Dedifferentiated amniotic fluid mesenchymal stem cell (primary cell): ENCODE data around the gene ABHD17C.

ENCODE experiments used
- DNase-seq: peaks from one replicate; pipeline ENCODE4 v3.0.0-alpha.2; 2016; ENCODE audit errors: extremely low spot score

The ABHD17C gene

DNA sequence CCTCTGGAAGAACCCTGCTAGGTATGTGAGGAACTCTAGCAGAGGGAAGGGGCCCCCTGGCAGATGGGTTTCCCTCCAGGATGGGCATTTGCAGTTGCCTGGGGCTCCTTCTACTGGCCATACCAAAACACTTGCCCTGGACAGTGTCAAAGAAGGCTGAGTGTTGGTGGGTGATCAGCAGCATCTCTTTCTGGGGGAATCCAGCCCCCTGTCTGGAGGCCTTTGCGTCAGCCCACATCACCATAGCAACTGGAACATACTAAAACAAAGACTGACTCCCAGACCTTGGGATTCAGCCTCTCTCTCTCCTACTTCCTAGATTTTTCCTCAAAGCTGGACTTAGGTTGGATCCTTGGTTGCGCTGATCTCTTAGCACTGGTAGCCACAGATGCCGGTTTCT, 92.2 kb downstream of the ABHD17C start:
- DNase-seq, result no peak

DNA sequence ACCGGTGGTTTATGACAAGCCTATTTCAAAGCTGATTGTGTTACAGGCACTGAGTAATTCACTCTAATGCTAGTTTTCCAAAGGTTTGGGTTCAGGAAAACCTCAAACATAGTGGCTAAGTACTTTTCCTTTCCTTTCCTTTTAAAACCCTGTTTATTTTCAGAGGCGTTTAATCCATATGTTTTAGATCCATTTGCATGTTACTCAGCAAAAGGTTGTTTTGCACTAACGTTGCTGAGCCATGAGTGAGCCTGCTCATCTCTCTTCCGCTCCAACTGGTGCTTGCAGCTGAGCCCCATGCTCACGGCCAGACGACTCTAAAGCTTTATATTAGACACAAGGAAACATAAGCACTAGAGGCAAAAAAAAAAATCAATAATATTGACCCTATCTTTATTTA, 93.4 kb downstream of the ABHD17C start:
- peak; percentile 41 for DNase-seq

DNA sequence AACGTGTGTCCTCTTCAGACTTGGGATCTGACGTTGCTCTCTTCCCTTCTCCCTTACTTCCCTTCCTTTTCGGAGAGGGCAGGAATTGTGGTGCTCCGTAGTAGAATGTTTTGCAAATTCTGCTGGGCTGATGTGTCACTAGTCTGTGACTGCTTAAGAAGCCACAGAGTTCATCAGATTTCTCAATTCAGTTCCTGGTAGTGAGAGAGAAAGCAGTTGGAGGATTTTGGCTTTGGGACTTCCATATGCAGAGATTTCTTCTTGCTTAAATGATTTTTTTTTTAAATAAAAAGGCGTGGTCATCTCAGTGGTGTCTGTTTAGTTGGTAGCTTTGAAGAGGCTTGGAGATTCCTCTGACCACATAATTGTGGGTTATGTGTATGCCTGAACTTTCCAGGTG, 94.2 kb downstream of the ABHD17C start:
- peak; percentile 34 for DNase-seq

DNA sequence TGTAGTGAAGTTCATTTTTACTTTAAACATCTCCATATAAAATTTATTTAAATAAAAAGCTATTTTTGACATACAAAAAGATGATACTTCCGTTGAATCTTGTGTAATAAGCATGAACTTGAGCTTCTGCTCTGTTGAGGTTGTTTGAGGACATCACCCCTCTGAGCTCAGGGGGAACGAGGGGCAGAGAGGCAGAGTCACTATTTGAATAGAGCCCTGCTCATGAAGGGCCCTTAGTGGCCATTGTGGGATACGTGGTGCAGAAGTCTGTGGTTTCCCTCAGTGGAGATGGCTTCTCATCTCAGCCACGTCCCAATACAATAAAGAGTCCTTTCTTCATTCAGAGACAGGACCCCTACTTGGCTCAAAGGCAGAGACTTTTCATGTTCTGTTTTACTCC, 94.7 kb downstream of the ABHD17C start:
- DNase-seq, result no peak

DNA sequence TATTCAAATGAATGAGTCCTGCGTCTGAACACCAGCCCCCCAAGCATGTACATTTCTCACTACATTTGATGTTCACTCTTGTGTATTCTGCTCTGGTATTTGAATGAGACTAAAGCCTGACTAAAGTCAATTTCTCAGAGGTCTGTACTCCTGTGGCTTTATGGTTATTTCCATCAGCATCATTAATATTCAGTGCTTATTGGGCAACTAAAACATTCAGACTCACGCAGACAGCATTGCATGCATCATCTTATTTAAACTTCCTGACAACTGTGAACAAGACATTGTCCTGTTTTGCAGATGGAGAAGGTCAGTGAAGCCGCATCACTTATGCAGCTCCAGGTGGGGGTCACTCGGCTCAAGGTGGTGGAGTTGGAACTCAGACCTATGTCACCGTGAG, 95.1 kb downstream of the ABHD17C start:
- no peak for DNase-seq

DNA sequence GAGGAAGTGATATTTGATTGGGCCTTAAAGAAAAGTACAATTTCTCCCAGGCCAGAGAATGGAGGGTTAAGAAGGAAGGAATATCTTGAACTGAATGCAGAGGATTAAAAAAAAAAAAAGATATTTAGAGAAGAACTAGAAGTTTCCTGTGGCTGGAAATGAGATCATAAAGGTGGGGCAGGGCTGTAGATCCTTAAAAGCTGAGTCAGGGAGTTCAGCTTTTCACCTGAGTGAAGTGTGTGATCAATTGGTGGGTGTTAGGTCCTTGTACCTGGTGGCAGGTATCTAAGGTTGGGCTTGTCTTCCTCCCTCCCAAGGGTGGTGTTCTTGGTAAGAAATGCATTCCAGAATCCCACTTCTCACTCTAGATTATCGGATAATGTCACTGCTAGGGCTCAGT, 95.9 kb downstream of the ABHD17C start:
- DNase-seq, result no peak

DNA sequence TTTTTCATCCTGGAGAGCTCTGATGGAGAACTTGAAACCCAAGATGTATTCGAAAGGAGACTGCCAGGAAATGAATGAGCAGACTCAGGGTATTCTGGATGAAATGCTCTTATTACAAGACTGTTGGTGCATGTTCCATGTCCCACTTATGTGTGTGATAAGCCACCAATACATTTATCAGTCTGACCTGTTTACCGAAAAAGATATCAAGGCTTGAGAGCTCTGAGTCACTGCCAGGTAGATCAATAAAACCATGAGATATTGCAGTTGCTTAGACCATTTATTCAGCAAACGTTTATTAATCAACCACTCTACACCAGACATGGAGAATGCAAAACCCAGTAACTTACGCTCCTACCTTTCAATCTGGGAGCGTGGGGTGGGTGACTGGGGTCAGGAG, 101.3 kb downstream of the ABHD17C start:
- DNase-seq, result no peak

DNA sequence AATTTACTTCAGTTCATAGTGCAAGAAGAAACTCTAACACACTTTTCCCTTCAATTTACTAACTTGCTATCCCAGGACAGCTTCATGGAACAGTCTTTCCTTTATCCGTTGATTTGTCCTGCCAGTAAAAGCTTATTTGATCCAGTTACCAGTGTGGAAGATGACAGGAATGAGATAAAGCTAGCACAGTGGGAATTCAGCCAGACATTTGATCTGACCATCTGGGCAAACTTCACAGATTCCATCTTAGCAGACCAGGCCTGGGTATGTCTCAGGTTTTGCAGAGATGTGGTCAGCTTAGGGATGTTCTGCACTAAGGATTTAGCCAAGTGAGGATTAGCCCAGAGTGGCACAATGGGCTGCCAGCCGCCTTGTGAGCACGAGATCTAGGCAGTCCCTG, 103.8 kb downstream of the ABHD17C start:
- DNase-seq, result no peak

DNA sequence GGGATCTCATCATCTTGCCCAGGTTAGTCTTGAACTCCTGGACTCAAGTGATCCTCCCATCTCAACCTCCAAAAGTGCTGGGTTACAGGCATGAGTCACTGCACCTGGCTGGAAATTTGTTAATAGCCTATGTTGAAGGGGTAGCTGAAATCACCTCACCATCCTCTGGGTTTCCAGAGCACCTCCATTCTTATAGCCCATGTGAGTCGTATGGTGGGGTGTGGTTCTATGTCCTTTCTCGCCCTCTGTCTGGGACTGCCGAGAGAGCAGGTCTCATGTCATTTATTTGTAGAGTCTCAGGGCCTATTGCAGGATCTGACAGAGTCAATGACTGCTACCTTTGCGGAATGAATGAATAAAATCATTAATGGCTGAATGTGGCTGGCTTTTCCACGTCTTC, 105.0 kb downstream of the ABHD17C start:
- no peak for DNase-seq

DNA sequence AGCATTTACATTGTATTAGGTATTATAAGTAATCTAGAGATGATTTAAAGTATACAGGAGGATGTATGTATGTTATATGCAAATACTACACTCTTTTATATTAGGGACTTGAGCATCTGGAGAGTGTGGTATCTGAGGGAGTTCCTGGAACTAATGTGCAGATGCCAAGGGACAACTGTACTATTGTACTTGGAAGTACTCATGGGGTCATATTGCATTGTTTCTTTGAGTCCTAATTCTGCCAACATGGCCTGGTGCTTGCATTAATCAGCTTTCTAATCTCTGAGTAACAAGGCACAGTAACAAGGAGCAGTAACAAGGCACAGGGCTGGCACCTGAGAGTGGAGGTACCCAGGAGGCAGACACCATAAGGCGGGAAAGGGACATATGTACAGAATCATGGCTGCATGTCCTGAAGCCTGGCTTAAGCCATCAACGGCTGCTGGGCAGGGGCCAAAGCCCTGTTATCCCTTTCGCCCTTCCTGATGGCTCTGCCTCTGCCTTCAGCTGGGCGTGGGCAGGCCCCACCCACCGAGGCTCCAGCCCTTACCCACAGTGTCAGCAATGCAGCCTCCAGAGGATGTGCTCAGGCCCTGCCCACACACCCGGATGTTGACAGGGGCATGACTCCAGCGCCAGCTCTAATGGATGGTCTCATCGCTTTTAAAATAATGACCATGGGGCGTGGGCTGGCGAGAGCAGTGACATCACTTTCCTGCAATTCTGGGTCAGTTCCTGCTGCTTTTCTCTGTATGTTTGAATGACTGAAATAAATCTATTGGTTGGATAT, 107.0 kb downstream of the ABHD17C start:
- DNase-seq, result no peak

DNA sequence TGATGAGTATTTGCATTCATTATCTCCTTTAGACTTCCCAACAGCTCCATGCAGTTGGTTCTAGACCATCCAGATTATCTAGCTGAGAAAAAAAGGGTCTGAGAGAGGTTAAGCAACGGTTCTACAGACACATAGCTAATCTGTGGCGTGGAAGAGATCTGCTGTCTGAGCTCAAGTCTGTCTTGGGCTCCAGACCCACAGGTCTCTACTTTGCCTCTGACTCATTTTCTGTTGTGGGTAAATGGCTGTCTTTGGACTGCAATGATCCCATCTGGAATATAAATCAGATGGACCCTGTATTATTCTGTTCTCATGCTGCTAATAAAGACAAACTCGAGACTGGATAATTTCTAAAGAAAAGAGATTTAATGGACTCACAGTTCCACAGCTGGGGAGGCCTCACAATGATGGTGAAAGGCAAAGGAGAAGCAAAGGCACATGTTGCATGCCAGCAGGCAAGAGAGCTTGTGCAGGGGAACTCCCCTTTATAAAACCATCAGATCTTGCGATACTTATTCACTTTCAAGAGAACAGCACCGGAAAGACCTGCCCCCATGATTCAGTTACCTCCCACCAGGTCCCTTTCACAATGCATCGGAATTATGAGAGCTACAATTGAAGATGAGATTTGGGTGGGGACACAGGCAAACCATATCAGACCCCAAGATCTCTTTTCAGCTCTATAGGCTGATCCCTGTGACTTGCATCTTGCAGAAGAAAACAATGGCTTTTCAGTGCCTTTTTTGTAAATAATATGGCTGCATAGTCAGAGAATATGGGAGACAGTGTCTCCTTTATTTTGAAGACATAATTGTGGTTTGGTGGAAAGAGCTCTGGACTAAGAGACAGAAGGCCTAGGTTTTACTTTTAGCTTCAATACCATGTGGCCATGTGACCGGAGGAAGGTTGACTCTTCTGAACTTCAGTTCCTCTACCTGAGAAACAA, 108.7 kb downstream of the ABHD17C start:
- no peak for DNase-seq

DNA sequence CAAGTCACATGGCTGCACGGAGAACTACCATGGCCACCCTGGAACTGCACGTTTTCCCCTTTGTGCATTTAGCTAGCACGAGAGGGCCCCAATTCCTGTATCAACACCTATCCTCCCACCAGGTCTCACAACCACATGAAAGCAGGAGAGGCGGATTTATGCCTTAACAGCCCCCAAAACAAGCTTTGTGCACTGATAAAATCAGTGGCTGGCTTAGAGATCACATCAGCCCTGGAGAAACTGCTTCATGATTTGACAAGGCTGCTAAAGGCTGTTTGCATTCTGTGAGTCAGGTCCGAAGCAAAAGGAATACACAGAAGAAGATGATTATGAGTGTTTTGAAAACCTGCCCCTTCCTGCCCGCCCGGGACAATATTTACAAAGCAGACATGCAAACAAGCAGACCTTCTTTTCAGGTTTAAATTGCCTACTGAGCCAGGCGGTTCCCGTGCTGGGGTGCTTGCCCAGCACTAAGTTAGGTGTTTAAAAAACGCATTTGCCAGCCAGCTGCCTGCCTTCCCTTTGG, 109.9 kb downstream of the ABHD17C start:
- DNase-seq, result no peak
